ENCODE data around the gene GTF3C1. TPM values are rescaled to one million over a fixed set of nuclear protein-coding genes. Genes with fewer than 3 reads are reported as not detected.

GTF3C1 gene
- total and polyA plus RNA-seq, 2 of the 13 experiments (the other 11 are each of a cell fraction or from before 2014, with no cell fraction given): 29.2 to 72.7 TPM

GRCh38 chr16:27434141-27435051 is 115.3 kb downstream of the GTF3C1 start (continued):
- TF ChIP-seq HNF1A (IDR thresholded peaks at IDR 0.05; ENCODE audit: low read depth) (no peak), HNF1A (CRISPR knock-in tag; IDR thresholded peaks at IDR 0.05; ENCODE audit: borderline replicate concordance) (no peak), ZNF674 (CRISPR knock-in tag; IDR thresholded peaks at IDR 0.05; ENCODE audit: low read depth) (no peak), MATR3 (CRISPR knock-in tag; IDR thresholded peaks at IDR 0.05) (no peak), ZFP41 (CRISPR knock-in tag; IDR thresholded peaks at IDR 0.05; ENCODE audit: borderline replicate concordance) (no peak), MED1 (CRISPR knock-in tag; IDR thresholded peaks at IDR 0.05) (no peak), HNRNPUL1 (IDR thresholded peaks at IDR 0.05; ENCODE audit: low read depth, low read length) (no peak), ZNF629 (CRISPR knock-in tag; conservative IDR thresholded peaks at IDR 0.05) (peak; percentile 64)

GRCh38 chr16:27433636-27434035 is 116.1 kb downstream of the GTF3C1 start:
- 51% methylated on average over 8 of the region's 8 CpGs for WGBS (ENCODE audit: low lambda C conversion rate)
- Histone ChIP-seq H3K79me2 (ENCODE audit: insufficient read depth, low read length) (no peaks in the 10 kb centered on the region), H4K20me1 (ENCODE audit: insufficient read depth, low read length) (no peaks in the 10 kb centered on the region), H3K4me2 (ENCODE audit: low read depth, low read length) (no peak overlapping the region), H3K9ac (ENCODE audit: insufficient read depth, low read depth, low read length) (no peak overlapping the region), H2AFZ (ENCODE audit: low read length) (no peak overlapping the region), H3K4me1 (ENCODE audit: insufficient read depth, low read length) (no peaks in the 10 kb centered on the region), H3K4me3 (replicated peaks in 1 of 3; ENCODE audit: insufficient read depth in 1 of 3, low read depth in 2 of 3, low read length in 3 of 3) (no peak overlapping the region), H3K27ac (ENCODE audit: extremely low read length, insufficient read depth, low read length) (no peak overlapping the region), H3K36me3 (replicated peaks in 1 of 2; ENCODE audit: control insufficient read depth in 1 of 2, insufficient read depth in 2 of 2, low read length in 2 of 2) (no peaks in the 10 kb centered on the region), H3K9me3 (ENCODE audit: low read length) (no peaks in the 10 kb centered on the region), H3K27me3 (ENCODE audit: control insufficient read depth in 1 of 2, insufficient read depth in 2 of 2, low read length in 2 of 2) (peaks cover 0 to 10% of the 10 kb centered on the region in 2 experiments; a peak in 4 of 5 replicates)
- in situ Hi-C loops (cut with HindIII; ENCODE audit: extremely low pct_ligation_motif_present, low pct_unique_long_range_greater_than_20kb) (no loop called here), intact Hi-C loops (cut with micrococcal nuclease; ENCODE audit: unreplicated experiment) (no loop called here)
- no TSS peak for BruUV-seq (replicated peaks)
- POLR2A ChIA-PET: no interaction called here
- FAIRE-seq (no peak), DNase-seq (ENCODE audit: low spot score) (no peak), ATAC-seq (no peak)
- CTCF ChIA-PET (ENCODE audit: low intra/inter-chr PET ratio, low total read pairs): no interaction called here
- TF ChIP-seq NR0B2 (CRISPR knock-in tag; IDR thresholded peaks at IDR 0.05) (no peak), SNAPC4 (CRISPR knock-in tag; IDR thresholded peaks at IDR 0.05) (no peak), ZKSCAN8 (CRISPR knock-in tag; IDR thresholded peaks at IDR 0.05; ENCODE audit: borderline replicate concordance) (no peak), CBX5 (CRISPR knock-in tag; IDR thresholded peaks at IDR 0.05; ENCODE audit: borderline replicate concordance) (no peak), ZNF781 (CRISPR knock-in tag; IDR thresholded peaks at IDR 0.05; ENCODE audit: borderline replicate concordance, not compliant biosample characterization) (no peak)

Data from HepG2 (cell line).